ENCODE results near the gene SMAGP.

Gene SMAGP

DNA sequence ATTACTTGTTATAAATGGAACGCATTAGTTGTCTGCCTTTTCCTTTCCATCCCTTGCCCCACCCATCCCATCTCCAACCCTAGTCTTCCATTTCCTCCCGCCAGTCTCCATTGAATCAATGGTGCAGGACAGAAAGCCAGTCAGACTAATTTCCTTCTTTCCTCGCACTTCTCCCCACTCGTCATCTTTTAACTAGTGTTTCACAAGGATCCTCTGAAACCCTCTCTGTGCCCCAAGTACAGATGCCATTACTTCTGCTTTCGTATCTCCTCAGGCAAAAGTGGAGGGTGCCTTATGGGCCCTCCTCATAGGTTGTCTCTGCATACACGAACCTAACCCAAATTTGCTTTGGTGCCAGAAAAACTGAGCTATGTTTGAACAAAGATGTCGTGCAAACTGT, 27.3 kb downstream of the SMAGP start:
- TF ChIP-seq, protein P1, sequence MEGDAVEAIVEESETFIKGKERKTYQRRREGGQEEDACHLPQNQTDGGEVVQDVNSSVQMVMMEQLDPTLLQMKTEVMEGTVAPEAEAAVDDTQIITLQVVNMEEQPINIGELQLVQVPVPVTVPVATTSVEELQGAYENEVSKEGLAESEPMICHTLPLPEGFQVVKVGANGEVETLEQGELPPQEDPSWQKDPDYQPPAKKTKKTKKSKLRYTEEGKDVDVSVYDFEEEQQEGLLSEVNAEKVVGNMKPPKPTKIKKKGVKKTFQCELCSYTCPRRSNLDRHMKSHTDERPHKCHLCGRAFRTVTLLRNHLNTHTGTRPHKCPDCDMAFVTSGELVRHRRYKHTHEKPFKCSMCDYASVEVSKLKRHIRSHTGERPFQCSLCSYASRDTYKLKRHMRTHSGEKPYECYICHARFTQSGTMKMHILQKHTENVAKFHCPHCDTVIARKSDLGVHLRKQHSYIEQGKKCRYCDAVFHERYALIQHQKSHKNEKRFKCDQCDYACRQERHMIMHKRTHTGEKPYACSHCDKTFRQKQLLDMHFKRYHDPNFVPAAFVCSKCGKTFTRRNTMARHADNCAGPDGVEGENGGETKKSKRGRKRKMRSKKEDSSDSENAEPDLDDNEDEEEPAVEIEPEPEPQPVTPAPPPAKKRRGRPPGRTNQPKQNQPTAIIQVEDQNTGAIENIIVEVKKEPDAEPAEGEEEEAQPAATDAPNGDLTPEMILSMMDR (IDR thresholded peaks at IDR 0.05; ENCODE audit: extremely low read depth, insufficient read depth, missing control alignments), result no peak
- in situ Hi-C loops (cut with MboI; ENCODE audit: low pct_unique_long_range_greater_than_20kb, low sequenced_read_pairs, unreplicated experiment), result no loop called here
- no peak for DNase-seq (ENCODE audit: low spot score)

DNA sequence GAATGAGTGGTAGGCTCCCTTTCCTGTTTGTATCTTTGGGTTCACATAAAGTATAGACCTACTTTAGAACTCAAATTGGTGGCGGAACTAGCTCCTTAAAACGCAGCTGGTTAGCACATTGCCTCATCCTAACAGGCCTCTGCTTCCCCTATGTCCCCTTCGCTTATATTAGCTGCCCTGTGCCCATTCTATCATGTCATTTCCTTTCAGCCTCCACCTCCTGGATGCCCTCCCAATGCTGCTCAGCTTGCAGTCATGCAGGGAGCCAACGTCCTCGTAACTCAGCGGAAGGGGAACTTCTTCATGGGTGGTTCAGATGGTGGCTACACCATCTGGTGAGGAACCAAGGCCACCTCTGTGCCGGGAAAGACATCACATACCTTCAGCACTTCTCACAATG, 28.1 kb downstream of the SMAGP start:
- in situ Hi-C loops (cut with MboI; ENCODE audit: low pct_unique_long_range_greater_than_20kb, low sequenced_read_pairs, unreplicated experiment), result no loop called here
- TF ChIP-seq, protein P1 (IDR thresholded peaks at IDR 0.05; ENCODE audit: extremely low read depth, insufficient read depth, missing control alignments), result no peak
- no peak for DNase-seq (ENCODE audit: low spot score)

DNA sequence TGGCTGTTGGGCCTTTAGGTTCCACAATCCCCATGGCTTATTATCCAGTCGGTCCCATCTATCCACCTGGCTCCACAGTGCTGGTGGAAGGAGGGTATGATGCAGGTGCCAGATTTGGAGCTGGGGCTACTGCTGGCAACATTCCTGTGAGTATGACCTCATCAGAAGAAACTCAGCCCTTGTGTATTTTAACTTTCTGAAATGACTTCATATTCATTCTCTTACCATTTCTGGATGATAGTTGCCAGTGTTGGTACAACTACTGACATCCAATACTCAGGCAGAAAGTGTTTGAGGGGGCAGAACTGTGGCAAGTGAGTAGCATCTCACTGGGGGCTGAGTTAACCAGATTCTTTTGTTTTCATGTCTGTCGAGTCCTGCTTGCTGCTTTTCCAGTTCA, 29.2 kb downstream of the SMAGP start:
- DNase-seq (ENCODE audit: low spot score), result no peak
- in situ Hi-C loops (cut with MboI; ENCODE audit: low pct_unique_long_range_greater_than_20kb, low sequenced_read_pairs, unreplicated experiment), result no loop called here
- TF ChIP-seq, protein P1 (IDR thresholded peaks at IDR 0.05; ENCODE audit: extremely low read depth, insufficient read depth, missing control alignments), result no peak

DNA sequence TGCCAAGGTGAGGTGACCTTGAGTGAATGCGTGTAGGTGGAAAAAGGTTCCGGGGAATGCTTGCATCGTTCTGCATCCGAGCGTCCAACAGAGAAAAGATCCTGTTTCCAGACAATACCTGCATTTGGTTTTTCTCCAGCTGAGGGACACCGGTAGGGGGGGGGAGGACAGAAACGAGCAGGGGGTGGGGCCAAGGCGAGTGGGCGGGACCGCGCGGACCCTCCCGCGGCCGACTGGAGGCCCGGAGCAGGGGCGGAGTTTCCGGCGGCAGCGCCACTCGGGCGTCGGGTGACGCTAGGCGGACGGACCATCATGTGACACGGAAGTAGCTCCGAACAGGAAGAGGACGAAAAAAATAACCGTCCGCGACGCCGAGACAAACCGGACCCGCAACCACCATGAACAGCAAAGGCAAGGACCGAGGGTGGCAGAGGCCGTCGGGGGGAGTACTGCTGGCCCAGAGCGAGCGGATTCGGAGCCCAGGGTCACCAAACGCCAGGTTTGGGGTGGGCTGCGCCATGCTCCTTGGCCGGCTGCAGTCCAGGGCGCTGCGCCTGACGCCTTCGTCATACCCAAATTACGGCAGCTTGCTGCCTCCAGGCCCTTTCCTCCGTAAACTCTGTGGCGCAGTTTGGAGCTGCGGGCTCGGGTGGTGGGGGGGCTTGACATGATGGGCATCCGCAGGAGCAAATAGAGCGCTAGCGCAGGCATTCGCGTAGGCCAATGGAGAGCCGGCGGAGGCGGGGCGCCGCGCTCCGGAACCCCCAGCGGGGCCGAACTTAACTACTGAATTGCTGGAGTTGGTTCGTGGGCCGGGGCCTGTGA, 31.5 kb downstream of the SMAGP start, which contains the start of gene DAZAP2:
TSS of gene DAZAP2 (plus strand) at position 317 of the 825 bp plus-strand sequence. CDS start at position 399, 82 bp downstream.
- TF ChIP-seq, protein P1 (IDR thresholded peaks at IDR 0.05; ENCODE audit: extremely low read depth, insufficient read depth, missing control alignments), result no peak
- in situ Hi-C loops (cut with MboI; ENCODE audit: low pct_unique_long_range_greater_than_20kb, low sequenced_read_pairs, unreplicated experiment), result no loop called here
- peak; percentile 96 for DNase-seq (ENCODE audit: low spot score)

DNA sequence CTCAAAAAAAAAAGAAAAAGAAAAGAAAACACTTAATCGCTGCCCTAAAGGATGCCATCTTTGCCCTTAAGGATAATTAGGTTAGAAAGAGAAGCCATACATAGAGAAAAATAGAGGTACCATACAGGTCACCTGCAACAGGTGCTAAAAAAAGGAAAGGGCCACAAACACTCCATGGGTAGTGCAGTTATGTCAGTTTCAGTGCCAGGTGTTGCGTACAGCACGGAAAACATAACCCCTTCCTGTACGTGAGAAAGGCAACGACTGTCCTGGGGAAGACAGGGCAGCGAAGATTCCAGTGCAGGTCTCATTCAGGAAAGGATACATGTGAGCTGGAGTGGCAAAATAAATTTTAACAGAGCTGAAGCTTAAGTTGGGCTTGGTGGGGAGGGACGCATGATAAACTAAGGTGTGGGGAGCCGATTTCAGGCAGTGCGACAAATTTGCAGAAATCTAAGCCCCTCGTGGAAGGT, 32.1 kb downstream of the SMAGP start:
- in situ Hi-C loops (cut with MboI; ENCODE audit: low pct_unique_long_range_greater_than_20kb, low sequenced_read_pairs, unreplicated experiment), result no loop called here
- TF ChIP-seq, protein P1 (IDR thresholded peaks at IDR 0.05; ENCODE audit: extremely low read depth, insufficient read depth, missing control alignments), result no peak
- peak; percentile 35 for DNase-seq (ENCODE audit: low spot score)

DNA sequence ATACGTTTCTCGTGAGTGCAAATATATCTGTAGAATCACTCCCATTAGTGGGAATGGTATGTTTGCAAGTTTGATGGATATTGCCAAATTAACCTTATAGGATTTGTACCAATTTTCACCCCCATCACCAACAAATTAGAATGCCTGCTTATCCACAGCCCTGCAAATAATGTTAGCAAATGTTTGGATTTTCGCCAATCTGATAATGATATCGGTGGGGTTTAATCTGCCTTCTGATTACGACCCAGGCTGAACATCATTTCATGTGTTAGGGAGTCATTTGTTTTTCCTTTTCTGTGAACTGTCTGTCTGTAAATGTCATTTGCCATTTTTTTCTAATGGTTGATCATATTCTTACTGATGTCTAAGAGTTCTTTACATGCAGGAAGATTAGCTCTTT, 35.7 kb downstream of the SMAGP start:
- no peak for DNase-seq (ENCODE audit: low spot score)
- in situ Hi-C loops (cut with MboI; ENCODE audit: low pct_unique_long_range_greater_than_20kb, low sequenced_read_pairs, unreplicated experiment), result no loop called here
- TF ChIP-seq, protein P1 (IDR thresholded peaks at IDR 0.05; ENCODE audit: extremely low read depth, insufficient read depth, missing control alignments), result no peak
